T-helper 9 cell (primary cell): ENCODE data around the gene MTA3.
"Not testable (repeated sequence)": the region's sequence is repeated elsewhere in the genome, so short reads cannot be mapped to it uniquely, and the experiment has no call there.

Experiments used
- DNase-seq: peaks from one replicate; pipeline ENCODE4 v3.0.0-alpha.2; 2020

The MTA3 gene

GRCh38 chr2:42663828-42664227 is 95.4 kb downstream of the MTA3 start:
- DNase-seq, result no peak

DNA sequence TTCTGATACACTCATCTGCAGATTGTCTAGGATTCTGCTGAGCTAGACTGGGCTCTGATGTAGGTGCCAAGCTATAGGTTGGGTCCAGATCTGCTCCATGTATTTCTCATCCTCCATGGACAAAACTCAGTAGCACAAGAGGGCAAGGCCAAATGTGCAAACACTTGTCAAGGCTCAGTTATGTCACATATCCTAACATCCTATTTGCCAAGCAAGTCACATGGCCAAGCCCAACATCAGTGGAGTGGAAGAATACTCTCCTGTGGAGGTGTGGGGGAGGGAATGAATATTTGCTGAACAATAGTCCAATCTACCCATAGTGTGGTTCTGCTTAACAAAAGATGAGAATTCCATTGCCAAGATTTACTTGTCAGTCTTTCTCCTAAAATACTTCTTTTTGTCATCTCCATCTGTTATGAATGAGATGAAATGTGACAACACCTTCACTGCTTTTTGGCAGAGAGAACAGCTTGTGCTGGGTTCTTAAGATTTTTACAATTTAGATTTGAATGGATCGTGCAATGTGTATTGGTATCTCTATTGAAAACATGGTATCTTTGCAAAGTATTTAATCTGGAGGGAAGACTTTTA is 105.7 kb downstream of the MTA3 start:
- no peak for DNase-seq

- no peak for DNase-seq
These were observed 107.4 kb downstream of the MTA3 start for GRCh38 chr2:42675815-42676214.

- DNase-seq, result no peak
These were observed 116.9 kb downstream of the MTA3 start for GRCh38 chr2:42685303-42685702.

DNA sequence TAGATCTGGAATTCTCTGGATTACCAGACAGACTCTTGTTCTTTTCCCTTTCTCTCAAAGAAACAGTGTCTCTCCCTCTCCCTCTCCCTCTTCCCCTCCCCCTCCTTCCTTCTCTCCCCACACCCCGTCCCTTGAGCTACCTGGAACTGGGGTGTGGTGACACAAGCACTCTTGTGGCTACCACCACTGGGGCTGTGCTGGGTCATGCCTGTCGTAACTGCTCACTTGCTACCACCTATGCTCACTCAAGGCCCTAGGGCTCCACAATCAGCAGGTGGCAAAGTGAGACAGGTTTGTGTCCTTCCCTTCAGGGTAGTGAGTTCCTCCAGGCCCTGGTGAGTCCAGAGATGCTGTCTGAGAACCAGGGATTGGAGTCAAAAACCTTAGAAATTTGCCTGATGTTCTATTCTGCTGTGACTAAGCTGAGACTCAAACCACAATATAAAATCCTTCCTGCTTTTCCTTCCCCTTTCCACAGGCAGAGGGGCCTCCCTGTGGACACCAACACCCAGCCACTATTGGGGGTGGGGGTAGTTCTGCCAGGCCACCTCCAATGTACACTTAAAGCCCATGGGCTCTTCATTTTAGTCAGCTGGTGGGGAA is 124.7 kb downstream of the MTA3 start:
- DNase-seq, result no peak

DNA sequence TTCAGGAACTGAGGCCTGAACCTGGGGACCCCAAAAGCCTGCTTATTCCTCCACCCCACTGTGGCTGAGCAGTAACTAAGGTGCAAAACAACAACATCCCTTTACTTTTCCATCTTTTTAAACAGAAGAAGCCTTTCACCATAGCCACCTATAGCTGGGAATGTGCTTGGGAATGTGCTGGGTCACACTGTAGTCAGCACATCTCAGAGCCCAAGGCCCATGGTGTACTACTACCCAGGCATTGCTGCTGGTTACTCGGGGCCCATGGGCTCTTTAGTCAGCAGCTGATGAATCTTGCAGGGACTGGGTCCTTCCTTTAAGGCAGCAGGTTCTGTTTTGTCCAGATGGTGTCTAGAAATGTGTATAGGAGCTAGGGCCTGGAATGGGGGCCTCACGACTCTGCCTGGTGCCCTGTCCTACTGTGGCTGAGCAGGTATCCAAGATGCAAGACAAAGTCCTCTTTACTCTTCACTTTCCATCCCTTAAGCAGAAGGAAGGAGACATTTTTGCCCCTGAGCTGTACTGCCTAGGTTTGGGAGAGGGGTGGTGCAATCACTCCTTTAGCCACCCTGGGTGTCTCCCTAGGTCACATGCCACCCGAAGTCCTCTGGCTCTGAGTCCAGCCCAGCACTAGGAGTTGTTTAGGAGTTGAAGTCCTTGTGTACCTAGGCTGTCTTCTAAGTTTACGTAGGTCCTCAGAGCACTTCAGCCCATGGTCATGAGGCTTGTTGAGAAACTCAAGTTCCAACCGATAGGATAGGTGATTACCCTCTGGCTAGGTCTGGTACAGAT is 125.5 kb downstream of the MTA3 start:
- DNase-seq, result no peak

GRCh38 chr2:42696987-42697386 is 128.6 kb downstream of the MTA3 start:
- no peak for DNase-seq

DNA sequence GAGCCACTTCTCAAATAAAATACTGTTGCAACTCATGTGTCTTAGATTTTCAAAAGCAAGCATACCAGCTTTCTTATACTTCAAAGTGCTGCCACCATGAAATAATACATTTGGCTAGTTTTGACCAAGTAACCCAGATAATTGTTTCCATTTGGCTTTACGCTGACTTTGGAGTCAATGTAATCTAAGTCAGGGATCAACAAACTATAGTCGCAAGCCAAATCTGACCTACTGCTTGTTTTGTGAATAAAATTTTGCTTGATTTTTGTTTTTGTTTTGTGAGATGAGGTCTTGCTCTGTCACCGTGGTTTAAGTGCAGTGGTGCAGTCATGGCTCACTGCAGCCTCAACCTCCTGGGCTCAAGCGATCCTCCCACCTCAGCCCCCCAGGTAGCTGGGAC is 130.5 kb downstream of the MTA3 start:
- no peak for DNase-seq

- no peak for DNase-seq
These were observed 138.4 kb downstream of the MTA3 start for GRCh38 chr2:42706836-42707235.

DNA sequence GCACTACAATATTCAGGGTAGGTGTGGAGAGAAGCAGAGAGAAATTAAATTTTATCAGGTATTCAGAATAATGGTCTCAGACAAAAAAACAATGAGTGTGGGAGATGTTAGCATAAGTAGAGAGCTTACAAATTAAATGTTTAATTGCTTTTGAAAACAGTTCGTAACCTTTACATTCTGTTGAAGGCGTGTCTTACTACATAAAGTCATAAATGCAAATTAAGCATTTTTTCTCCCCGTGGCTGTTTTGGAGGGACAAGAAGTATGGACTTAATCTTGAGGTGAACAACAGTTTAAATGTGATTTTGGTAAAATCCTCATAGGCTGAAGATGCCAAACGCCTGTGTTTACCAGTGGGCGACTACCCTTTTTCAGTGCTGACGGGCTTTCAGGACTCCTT is 139.7 kb downstream of the MTA3 start:
- DNase-seq, result no peak

- DNase-seq, result no peak
These were observed 143.5 kb downstream of the MTA3 start for GRCh38 chr2:42711896-42712295.

DNA sequence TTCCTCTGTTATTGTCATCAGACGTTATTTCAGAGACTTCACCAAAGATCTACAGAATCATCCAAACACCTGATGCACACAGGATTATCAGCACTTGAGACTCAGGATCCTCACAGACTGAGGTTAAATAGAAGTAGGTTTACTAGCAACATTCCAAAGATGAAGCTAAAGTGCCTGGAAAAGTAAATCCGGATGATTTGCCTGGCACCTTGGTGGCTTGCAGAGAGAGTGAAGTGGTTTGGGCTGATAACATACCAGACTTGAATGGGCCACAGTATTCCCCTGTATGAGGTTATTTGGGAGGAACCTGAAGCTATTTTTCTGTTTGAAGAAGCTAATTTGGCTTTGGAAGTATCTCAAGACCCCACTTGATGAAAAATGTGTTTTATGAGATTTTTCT is 144.5 kb downstream of the MTA3 start:
- DNase-seq, result no peak

DNA sequence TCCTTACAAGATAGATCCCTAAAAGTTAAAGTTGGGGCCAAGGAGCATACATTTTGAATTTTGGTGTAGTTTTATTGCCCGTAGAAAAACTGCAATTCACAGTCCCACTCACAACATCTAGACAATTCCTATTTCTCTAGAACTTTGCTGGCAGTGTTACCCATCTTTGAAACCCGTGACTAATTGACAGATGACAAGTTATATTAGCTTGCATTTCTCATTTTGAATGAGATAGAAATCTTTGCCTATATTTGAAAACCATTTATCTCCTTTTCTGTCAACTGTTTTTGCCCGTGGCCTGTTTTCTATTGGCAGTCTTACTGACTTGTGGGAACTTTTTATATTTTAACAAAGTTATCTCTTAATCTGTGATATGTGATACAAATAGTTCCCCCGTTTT is 145.5 kb downstream of the MTA3 start:
- DNase-seq, result no peak

DNA sequence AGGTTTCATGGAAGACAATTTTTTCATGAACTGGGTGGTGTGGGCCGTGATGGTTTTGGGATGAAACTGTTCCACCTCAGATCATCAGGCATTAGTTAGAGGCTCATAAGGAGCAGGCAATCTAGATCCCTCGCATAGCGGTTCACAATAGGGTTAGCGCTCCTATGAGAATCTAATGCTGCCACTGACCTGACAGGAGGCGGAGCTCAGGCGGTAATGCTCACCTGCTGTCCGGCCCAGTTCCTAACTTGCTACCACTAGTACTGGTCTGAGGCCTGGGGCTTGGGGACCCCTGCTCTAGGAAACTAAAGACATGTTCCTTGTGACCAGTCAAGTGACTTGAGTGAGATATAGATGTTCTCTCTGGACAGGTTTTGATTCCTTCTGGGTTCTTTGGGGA is 146.3 kb downstream of the MTA3 start:
- DNase-seq, result no peak

GRCh38 chr2:42721898-42722297 is 153.5 kb downstream of the MTA3 start:
- DNase-seq, result no peak

DNA sequence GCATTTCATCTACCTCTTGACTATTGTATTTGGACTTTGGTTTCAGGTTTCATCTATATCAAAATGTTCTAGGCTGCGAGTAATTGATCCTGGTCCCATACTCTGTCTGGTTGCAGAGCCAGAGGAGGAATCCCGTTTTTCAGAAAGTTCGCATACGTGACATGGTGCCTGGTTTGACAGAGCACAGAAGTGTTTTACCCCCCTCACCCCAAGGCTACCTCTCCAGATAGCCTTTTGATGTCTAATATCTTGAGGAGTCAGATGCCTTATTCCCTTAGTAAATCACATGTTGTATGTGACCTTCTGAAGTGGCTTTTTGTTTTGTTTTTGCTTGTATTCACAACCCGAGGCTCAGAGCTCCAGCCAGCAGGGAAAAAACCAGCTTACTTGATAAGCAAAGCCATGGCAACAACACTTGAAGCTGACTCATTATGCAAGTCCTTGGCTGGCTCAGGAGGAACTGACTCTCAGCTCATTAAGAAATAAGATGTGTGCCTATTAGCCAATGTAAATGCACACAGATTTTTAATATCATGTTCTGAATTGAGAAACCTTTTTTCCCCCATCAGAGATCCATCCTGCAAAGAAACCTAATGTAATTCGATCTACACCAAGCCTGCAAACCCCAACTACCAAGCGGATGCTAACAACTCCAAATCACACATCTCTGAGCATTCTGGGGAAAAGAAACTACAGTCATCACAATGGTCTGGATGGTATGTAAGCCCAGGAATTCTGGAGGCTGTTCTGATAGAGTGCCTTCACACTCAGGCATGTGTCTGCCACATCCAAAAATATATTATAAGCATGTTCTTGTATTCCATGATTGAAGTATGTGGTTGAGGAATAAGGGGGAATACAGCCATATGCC is 154.1 kb downstream of the MTA3 start:
- no peak for DNase-seq

DNA sequence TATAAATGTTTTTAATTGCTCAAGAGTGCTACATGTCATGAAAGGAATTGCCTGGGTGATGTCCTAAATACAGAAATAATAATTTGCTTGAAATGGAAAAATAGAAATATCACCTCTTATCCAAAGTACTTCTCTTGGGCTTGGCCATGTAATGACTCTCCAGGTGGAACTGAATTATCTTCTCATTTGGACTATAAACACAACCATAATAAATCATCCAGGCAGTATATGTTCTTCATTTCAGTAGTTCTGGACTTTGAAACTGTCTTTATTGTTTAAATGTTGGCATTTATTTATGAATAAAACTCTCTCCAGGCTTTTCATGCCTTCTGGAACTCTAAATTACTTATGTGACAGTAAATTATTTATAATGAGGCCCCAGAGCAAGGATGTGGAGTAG is 155.0 kb downstream of the MTA3 start:
- DNase-seq, result no peak

GRCh38 chr2:42724886-42725285 is 156.5 kb downstream of the MTA3 start:
- no peak for DNase-seq

DNA sequence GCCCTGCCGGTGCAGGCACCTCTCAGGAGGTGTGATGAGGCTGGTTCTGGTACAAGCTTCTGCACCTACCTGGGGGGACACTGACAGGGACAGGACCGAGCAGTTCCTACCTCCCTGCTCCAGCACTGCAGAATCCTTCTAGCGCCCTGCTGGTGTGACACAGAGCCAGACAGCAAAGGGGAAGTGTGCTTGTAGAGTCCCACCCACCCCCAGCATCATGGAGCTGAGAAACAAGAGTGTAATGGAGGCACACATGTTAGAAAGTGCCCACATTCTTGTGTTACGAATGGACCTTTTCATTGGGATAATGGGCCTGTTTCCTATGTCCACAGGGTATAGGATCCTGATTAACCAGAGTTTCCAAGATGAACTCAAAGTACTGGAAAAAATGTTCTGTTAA is 157.2 kb downstream of the MTA3 start:
- DNase-seq, result no peak

GRCh38 chr2:42726680-42727079 is 158.2 kb downstream of the MTA3 start:
- DNase-seq, result no peak

DNA sequence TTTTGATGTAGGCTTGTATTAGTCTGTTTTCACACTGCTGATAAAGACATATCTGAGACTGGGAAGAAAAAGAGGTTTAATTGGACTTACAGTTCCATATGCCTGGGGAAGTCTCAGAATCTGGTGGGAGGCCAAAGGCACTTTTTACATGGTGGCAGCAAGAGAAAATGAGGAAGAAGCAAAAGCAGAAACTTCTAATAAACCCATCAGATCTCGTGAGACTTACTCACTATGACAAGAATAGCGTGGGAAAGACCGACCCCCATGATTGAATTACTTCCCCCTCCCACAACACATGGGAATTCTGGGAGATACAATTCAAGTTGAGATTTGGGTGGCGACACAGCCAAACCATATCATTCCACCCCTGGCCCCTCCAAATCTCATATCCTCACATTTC is 162.9 kb downstream of the MTA3 start:
- not testable (repeated sequence) for DNase-seq

GRCh38 chr2:42733852-42734251 is 165.4 kb downstream of the MTA3 start:
- no peak for DNase-seq

GRCh38 chr2:42736598-42737322 is 168.3 kb downstream of the MTA3 start:
- no peak for DNase-seq
